GM18951 (cell line): Measurements from ENCODE around the gene NHERF1.

Source experiments
- POLR2A ChIP-seq: IDR thresholded peaks from 4 replicates; pipeline ENCODE4 v1.6.1; 2011; ENCODE audit warnings: mild to moderate bottlenecking; ENCODE audit not compliant: insufficient read length, insufficient read depth; ENCODE audit errors: extremely low read depth
- in situ Hi-C: fragments of 300-500 bp; cut with MboI; formaldehyde crosslinking; loops from one replicate; pipeline ENCODE4 v1.12.0; 2022; ENCODE audit warnings: low sequenced_read_pairs, mixed read lengths, inconsistent platforms; ENCODE audit not compliant: unreplicated experiment

NHERF1 gene

DNA sequence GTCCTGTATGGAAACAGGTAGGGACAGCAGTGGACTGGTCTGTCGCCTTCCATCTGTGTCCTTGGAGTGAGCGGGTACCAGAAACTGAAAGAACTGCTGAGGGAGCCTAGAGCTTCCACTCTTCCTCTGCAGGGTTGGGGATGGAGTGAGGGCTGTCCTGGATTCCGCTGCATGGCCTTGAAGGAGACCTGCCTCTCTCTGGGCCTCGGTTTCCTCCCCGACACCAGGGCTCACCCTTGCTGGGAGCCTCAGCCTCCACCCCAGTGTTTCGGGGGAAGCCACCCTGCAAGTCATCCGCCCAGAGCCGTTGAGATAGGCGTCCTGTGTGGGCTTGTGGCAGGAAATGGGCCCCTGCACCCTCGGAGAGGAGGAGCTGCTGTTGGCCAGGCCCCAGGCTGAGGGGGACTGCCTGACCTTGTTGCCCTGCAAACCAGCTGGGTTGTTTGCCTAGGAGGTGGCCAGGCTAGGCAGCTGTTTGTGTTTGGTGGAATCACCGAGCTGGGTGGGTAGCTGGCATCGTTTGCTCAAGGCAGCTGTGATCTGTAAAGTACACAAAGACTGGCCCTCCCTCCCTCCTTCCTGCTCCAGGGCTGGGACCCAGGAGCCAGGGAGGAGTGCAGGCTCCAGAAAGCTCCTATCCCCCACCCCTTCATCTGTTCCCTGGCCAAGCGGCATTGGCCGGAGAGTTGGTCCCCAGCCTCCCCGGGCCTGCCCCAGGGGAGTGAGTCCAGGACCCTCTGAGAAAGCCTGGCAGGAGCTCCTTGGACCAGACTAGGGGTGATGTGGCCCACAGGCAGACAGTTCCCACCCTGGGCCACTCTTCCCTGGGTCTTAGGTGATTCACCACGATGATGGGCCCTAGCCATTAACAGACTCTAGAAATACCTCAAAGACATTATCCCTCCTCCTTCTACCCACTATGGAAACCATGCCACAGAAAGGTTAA lies 10.1 kb upstream of the NHERF1 start:
- in situ Hi-C loops: loop anchor here (10.0 kb wide), 1 partner anchor 84 kb away; no protein-coding TSS in a partner anchor
- TF ChIP-seq POLR2A: peak; percentile 52

DNA sequence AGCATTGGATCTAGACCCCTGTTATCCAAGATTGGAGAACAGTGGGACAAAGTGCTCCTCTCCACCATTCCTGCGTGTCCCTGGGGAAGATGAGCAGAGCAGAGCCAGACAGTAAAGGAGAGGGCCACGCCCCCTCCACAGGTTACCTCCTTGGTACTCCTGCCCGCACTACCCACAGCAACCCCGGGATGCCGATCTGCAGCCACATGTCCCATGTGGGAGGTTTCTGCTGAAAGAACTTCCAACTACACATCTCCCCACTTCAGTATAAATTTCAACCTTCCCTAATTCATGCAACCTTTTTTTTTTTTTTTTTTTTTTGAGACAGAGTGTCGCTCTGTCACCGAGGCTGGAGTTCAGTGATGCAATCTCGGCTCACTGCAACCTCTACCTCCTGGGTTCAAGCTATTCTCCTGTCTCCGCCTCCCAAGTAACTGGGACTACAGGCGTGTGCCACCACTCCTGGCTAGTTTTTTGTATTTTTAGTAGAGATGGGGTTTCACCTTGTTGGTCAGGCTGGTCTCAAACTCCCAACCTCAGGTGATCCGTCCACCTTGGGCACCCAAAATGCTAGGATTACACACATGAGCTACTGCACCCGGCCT lies 9.1 kb upstream of the NHERF1 start:
- in situ Hi-C loops: loop anchor here (10.0 kb wide), 1 partner anchor 85 kb away; no protein-coding TSS in a partner anchor
- no peak for TF ChIP-seq POLR2A

DNA sequence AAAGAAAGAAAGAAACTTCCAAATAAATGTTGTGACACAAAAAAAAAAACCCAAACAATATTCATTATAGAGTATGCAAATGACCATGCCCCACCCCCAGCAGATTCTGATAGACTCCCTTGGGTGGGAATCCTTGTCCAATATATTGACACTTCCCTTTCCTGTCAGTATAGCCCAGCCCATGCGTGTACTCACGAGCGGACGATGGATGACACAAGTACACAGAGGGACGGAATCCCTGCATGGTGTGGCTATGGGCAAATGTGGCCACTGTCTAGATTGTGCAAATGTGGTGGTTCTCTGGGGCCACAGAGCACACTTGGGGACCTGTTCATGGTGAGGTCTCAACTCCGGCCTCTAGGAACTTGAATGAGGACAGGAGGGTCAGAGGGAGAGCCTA lies 8.3 kb upstream of the NHERF1 start:
- TF ChIP-seq POLR2A: no peak
- in situ Hi-C loops: no loop called here

DNA sequence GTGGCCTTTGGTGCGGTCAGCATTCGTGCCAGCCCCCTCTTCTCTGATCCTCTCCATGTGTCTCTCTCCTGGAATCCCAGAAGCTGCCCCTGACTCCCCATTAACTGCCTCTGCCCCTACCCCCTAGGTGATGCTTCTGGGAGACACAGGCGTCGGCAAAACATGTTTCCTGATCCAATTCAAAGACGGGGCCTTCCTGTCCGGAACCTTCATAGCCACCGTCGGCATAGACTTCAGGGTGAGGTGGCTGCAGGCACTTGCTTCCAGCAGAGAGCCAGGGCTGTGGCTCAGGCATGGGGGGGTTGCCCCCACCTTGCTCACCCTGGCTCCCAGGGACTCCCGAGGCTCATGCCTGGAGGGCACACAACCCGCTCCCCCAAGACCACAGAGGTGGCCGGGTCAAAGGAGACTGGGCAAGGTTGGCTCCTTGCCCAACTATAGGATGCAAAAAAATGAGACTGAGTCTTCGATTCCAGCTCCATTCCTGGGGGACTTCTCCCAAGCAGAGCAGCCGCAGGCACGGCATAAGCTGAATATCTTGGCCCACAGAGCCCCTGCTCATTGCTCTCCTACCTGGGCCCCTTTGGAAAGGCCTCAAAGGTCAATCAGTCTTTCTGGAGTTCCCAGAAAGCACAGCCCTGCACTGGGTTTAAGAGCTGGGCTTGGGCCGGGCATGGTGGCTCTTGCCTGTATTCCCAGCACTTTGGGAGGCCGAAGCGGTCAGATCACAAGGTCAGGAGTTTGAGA lies 7.6 kb upstream of the NHERF1 start:
- in situ Hi-C loops: no loop called here
- TF ChIP-seq POLR2A: no peak

DNA sequence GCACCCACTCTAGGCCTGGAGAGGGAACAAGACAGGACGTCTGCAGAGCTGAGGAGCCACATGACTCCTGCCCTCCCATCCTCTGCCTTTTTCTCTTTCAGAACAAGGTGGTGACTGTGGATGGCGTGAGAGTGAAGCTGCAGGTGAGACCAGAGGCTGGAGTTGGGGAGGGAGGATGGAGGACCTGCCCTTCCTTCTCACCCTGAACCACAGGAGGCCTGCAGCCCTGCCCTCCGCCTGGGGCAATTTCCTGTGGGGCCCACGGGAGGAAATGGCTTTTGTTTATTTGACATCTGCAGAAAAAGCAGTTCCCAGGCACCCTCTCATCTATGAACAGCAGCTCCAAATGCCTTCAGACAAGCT lies 6.3 kb upstream of the NHERF1 start:
- TF ChIP-seq POLR2A: peak; percentile 39
- in situ Hi-C loops: no loop called here

- TF ChIP-seq POLR2A: no peak
- in situ Hi-C loops: no loop called here
These were observed 5.4 kb upstream of the NHERF1 start for GRCh38 chr17:74742978-74743545.

GRCh38 chr17:74743755-74744154 lies 4.7 kb upstream of the NHERF1 start:
- in situ Hi-C loops: no loop called here
- no peak for TF ChIP-seq POLR2A

DNA sequence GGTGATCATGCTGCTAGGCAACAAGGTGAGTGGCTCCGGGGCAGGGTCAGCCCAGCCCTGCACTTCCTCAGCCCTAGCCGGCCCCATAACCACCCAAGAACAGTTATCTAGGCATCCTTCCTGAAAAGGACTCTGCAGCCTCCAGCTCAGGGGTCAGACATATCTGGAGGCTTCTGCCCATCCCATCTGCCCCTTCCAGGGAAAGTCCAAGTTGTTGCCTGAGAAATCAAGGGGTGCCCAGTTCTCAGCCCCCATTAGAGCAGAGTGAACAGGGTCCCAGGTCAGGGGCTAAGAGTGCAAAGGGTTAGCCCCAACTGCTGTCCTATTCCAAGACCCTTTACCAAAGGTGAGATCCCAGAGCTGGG lies 4.1 kb upstream of the NHERF1 start:
- TF ChIP-seq POLR2A: no peak
- in situ Hi-C loops: no loop called here

DNA sequence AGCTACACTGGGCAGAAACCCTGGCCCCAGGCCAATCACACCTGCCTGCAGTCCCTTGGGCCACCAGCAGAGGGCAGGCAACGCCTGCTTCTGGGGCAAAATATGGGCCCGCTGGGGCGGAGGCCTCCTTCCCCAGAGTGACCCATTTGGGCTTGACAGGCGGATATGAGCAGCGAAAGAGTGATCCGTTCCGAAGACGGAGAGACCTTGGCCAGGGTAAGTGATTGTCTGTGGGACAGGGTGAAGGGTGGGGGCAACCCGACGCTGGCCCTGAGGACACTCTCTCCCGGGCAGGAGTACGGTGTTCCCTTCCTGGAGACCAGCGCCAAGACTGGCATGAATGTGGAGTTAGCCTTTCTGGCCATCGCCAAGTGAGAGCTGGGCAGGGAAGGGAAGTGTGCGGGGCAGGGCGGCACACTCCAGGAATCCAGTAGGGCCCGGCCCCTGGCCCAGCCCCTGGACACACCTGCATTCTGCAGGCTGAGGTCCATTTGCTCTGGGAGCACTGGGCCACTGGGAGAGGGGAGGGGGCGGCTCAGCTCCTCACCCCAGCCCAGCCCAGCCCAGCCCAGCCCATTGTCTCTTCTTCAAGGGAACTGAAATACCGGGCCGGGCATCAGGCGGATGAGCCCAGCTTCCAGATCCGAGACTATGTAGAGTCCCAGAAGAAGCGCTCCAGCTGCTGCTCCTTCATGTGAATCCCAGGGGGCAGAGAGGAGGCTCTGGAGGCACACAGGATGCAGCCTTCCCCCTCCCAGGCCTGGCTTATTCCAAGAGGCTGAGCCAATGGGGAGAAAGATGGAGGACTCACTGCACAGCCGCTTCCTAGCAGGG lies 3.5 kb upstream of the NHERF1 start:
- TF ChIP-seq POLR2A: no peak
- in situ Hi-C loops: no loop called here

DNA sequence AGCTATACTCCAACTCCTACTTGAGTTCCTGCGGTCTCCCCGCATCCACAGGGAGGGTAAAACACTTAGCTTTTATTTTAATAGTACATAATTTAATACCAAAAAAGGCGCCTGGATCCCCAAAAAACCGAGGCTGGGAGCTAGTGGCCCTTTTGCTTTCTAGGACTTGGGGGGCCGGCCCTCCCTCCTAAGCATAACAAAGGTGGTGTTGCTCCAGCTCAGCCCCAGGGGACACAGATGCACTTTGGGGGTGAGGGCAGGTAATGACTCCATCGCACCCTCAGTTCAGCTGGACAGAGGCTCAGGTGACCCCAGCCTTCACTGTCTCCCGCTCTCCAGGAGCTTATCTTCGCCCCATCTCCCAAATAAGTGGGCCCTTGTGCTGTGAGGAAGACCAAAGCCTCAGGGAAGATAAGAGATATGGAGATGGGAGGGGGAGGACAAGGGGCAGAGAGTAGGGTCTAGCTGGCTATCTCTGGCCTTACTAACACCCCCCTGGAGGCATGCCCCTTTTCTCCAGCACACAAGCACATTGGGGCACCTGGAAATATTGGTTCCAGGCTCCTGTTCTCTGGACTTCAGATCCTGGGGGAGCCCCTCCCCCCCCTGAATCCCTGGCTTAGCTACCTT lies 2.8 kb upstream of the NHERF1 start:
- in situ Hi-C loops: no loop called here
- no peak for TF ChIP-seq POLR2A

- TF ChIP-seq POLR2A: no peak
- in situ Hi-C loops: no loop called here
These were observed 2.1 kb upstream of the NHERF1 start for GRCh38 chr17:74746376-74746775.

- no peak for TF ChIP-seq POLR2A
- in situ Hi-C loops: no loop called here
These were observed 1.5 kb upstream of the NHERF1 start for GRCh38 chr17:74746922-74747321.
